PC-9 (cell line): ENCODE data around the gene MYOM3. TPM values are rescaled to one million over a fixed set of nuclear protein-coding genes. Genes with fewer than 3 reads are reported as not detected.
A peak's percentile ranks its signal among the peaks of the same experiment; 100 is the strongest.
"Not testable (repeated sequence)": the region's sequence is repeated elsewhere in the genome, so short reads cannot be mapped to it uniquely, and the experiment has no call there.

Source experiments
- BruUV-seq: library from RNA; stranded (reverse); fragments of 400-500 nt; replicated peaks from 2 replicates; lab custom pipeline; 2021; lab: Mats Ljungman, UMichigan
- CTCF ChIA-PET: fragments of 300-600 bp; sonication (Branson Sonifier 250); formaldehyde crosslinking; loops from one replicate; lab custom pipeline; 2022; ENCODE audit warnings: antibody characterized with exemption; lab: Charles Lee
- POLR2A ChIA-PET: fragments of 300-600 bp; sonication (Branson Sonifier 250); formaldehyde crosslinking; loops from one replicate; lab custom pipeline; 2022; ENCODE audit warnings: antibody characterized with exemption; ENCODE audit not compliant: unreplicated experiment; lab: Charles Lee
- DNase-seq, 2 experiments: peaks; one replicate each; pipeline versions ENCODE4 v3.0.0 to v3.0.0-alpha.2; 2015 to 2022; ENCODE audit warnings: mixed read lengths in 1 of 2
- H2AFZ ChIP-seq: fragments of 200-600 bp; sonication (generic); 2 replicates; pipeline ENCODE4 v1.8.1; 2017; ENCODE audit warnings: antibody characterized with exemption
- H3F3A ChIP-seq: fragments of 200-600 bp; sonication (generic); 2 replicates; pipeline ENCODE4 v1.8.1; 2017; ENCODE audit warnings: antibody characterized with exemption, mild to moderate bottlenecking, low read depth; ENCODE audit not compliant: insufficient read depth
- H3K27ac ChIP-seq: fragments of 200-600 bp; sonication (generic); 2 replicates; pipeline ENCODE4 v1.6.1; 2016; ENCODE audit warnings: mixed run types
- H3K27me3 ChIP-seq: fragments of 200-600 bp; sonication (generic); 2 replicates; pipeline ENCODE4 v1.6.1; 2016; ENCODE audit warnings: low read depth, mixed run types; ENCODE audit not compliant: insufficient read depth
- H3K36me3 ChIP-seq: fragments of 200-600 bp; sonication (generic); 2 replicates; pipeline ENCODE4 v1.6.1; 2016; ENCODE audit warnings: low read depth, mixed run types
- H3K4me1 ChIP-seq: fragments of 200-600 bp; sonication (generic); replicated peaks from 2 replicates; pipeline ENCODE4 v1.6.1; 2016; ENCODE audit warnings: mixed run types; ENCODE audit not compliant: insufficient read depth
- H3K4me2 ChIP-seq: fragments of 200-600 bp; sonication (generic); 2 replicates; pipeline ENCODE4 v1.6.1; 2017; ENCODE audit warnings: mixed run types
- H3K4me3 ChIP-seq: fragments of 200-600 bp; sonication (generic); 2 replicates; pipeline ENCODE4 v1.6.1; 2016; ENCODE audit warnings: mixed run types
- H3K79me2 ChIP-seq: fragments of 200-600 bp; sonication (generic); 2 replicates; pipeline ENCODE4 v1.6.1; 2017; ENCODE audit warnings: low read depth, mixed run types
- H3K9me2 ChIP-seq: fragments of 200-600 bp; sonication (generic); 2 replicates; pipeline ENCODE4 v1.8.1; 2017; ENCODE audit warnings: mild to moderate bottlenecking; ENCODE audit not compliant: insufficient read depth
- H3K9me3 ChIP-seq: fragments of 200-600 bp; sonication (generic); 2 replicates; pipeline ENCODE4 v1.8.1; 2016; ENCODE audit warnings: low read depth; ENCODE audit not compliant: insufficient read depth
- H4K20me1 ChIP-seq: fragments of 200-600 bp; sonication (generic); 2 replicates; pipeline ENCODE4 v1.8.1; 2017; ENCODE audit not compliant: insufficient read depth
- CTCF ChIP-seq: fragments of 200-600 bp; sonication (generic); conservative IDR thresholded peaks from 2 replicates; pipeline ENCODE4 v1.6.1; 2017; ENCODE audit warnings: mixed run types, antibody characterized with exemption, mild to moderate bottlenecking, moderate library complexity
- EZH2 ChIP-seq: fragments of 200-600 bp; sonication (generic); IDR thresholded peaks from 2 replicates; pipeline ENCODE4 v1.8.0; 2017; ENCODE audit warnings: antibody characterized with exemption, low read depth
- intact Hi-C: fragments of 100-400 bp; cut with micrococcal nuclease; formaldehyde crosslinking; loops from one replicate; pipeline ENCODE4 v1.10.0; 2022; ENCODE audit not compliant: unreplicated experiment
- total RNA-seq: library from RNA; stranded (reverse); gene quantifications from 2 replicates; pipeline ENCODE4 v1.2.3, GENCODE V29; 2021

MYOM3 gene
- total RNA-seq, 1 experiment from 2014 or later, result 11.9 TPM

- no peak overlapping the region for H3K27ac ChIP-seq
- intact Hi-C loops, result no loop called here
- H3K9me3 ChIP-seq, result no peaks in the 10 kb centered on the region
- ChIA-PET CTCF (no interaction called here), POLR2A (no interaction called here)
- no peak overlapping the region for H3K4me3 ChIP-seq
- TF ChIP-seq EZH2, result no peak
- no peak for TF ChIP-seq CTCF
- H3K4me1 ChIP-seq, result peaks cover 22% of the 10 kb centered on the region
- no peak for DNase-seq
- peaks cover 8% of the 10 kb centered on the region; the same call in 1 of the 2 replicates for H3F3A ChIP-seq
- H3K36me3 ChIP-seq, result no peaks in the 10 kb centered on the region
- H3K4me2 ChIP-seq, result peak overlapping the region; percentile 51; the same call in 1 of the 2 replicates
- H3K27me3 ChIP-seq, result no peaks in the 10 kb centered on the region
- H4K20me1 ChIP-seq, result no peaks in the 10 kb centered on the region
- no peaks in the 10 kb centered on the region for H3K9me2 ChIP-seq
- no peak overlapping the region for H2AFZ ChIP-seq
- no peaks in the 10 kb centered on the region for H3K79me2 ChIP-seq
- no TSS peak for BruUV-seq
Measured at GRCh38 chr1:24052220-24052619, 59.7 kb downstream of the MYOM3 start.

- H4K20me1 ChIP-seq, result no peaks in the 10 kb centered on the region
Measured at GRCh38 chr1:24051206-24051945, 60.6 kb downstream of the MYOM3 start.

GRCh38 chr1:24049733-24050132, 62.2 kb downstream of the MYOM3 start:
- H3K27ac ChIP-seq, result no peak overlapping the region
- no peaks in the 10 kb centered on the region for H3K27me3 ChIP-seq
- no TSS peak for BruUV-seq
- H3K4me3 ChIP-seq, result no peak overlapping the region
- no peak overlapping the region for H2AFZ ChIP-seq
- peaks cover 31% of the 10 kb centered on the region; the same call in 1 of the 2 replicates for H3F3A ChIP-seq
- CTCF ChIA-PET, result interaction anchor here (1.0 kb wide), 1 partner anchor 111 kb away, joined by 3 read pairs; no protein-coding TSS in a partner anchor
- no peaks in the 10 kb centered on the region for H3K9me2 ChIP-seq
- H3K9me3 ChIP-seq, result no peaks in the 10 kb centered on the region
- POLR2A ChIA-PET, result no interaction called here
- H3K4me1 ChIP-seq, result peaks cover 39% of the 10 kb centered on the region
- no peaks in the 10 kb centered on the region for H3K79me2 ChIP-seq
- H3K4me2 ChIP-seq, result no peak overlapping the region
- DNase-seq, result no peak
- no peaks in the 10 kb centered on the region for H3K36me3 ChIP-seq
- H4K20me1 ChIP-seq, result no peaks in the 10 kb centered on the region
- no peak for TF ChIP-seq CTCF
- no peak for TF ChIP-seq EZH2
- intact Hi-C loops, result loop anchor here (5.0 kb wide), 1 partner anchor 92 kb away; the partner anchor contains the start of gene PNRC2

More at GRCh38 chr1:24051206-24051945, 60.6 kb downstream of the MYOM3 start:
- intact Hi-C loops, result no loop called here
- ChIA-PET CTCF (interaction anchor here (0.5 kb wide), 1 partner anchor 305 kb away, joined by 3 read pairs; no protein-coding TSS in a partner anchor), POLR2A (no interaction called here)
- Histone ChIP-seq H3K4me1 (peaks cover 31% of the 10 kb centered on the region), H2AFZ (no peak overlapping the region), H3K4me2 (peak overlapping the region; percentile 51), H3K27me3 (no peaks in the 10 kb centered on the region), H3K36me3 (no peaks in the 10 kb centered on the region), H3F3A (peaks cover 16% of the 10 kb centered on the region; the same call in 1 of the 2 replicates), H3K79me2 (no peaks in the 10 kb centered on the region), H3K27ac (no peak overlapping the region), H3K9me2 (no peaks in the 10 kb centered on the region), H3K4me3 (no peak overlapping the region), H3K9me3 (no peaks in the 10 kb centered on the region)
- TF ChIP-seq CTCF, result no peak
- TF ChIP-seq EZH2, result no peak
- BruUV-seq, result no TSS peak
- DNase-seq, result no peak

GRCh38 chr1:24048894-24049293, 63.0 kb downstream of the MYOM3 start:
- H3K79me2 ChIP-seq, H2AFZ ChIP-seq, H4K20me1 ChIP-seq, H3K4me3 ChIP-seq, BruUV-seq, H3K27ac ChIP-seq, DNase-seq, H3K36me3 ChIP-seq, H3K4me2 ChIP-seq, H3K9me2 ChIP-seq, H3K27me3 ChIP-seq, POLR2A ChIA-PET, H3K9me3 ChIP-seq: not testable (repeated sequence)
- intact Hi-C loops, result loop anchor here (5.0 kb wide), 1 partner anchor 92 kb away; the partner anchor contains the start of gene PNRC2
- CTCF ChIA-PET, result interaction anchor here (0.7 to 1.0 kb wide), 2 partner anchors 95 to 110 kb away, joined by 3 read pairs; no protein-coding TSS in a partner anchor
- Histone ChIP-seq H3K4me1 (peaks cover 39% of the 10 kb centered on the region), H3F3A (peaks cover 31% of the 10 kb centered on the region; the same call in 1 of the 2 replicates)
